HG03571 (cell line): ENCODE measurements around the gene AMACR.

ENCODE experiments used
- ATAC-seq: cut with Tn5 transposase; IDR thresholded peaks from one replicate; pipeline ENCODE4 v1.9.1; 2021; ENCODE audit not compliant: unreplicated experiment

Gene AMACR

DNA sequence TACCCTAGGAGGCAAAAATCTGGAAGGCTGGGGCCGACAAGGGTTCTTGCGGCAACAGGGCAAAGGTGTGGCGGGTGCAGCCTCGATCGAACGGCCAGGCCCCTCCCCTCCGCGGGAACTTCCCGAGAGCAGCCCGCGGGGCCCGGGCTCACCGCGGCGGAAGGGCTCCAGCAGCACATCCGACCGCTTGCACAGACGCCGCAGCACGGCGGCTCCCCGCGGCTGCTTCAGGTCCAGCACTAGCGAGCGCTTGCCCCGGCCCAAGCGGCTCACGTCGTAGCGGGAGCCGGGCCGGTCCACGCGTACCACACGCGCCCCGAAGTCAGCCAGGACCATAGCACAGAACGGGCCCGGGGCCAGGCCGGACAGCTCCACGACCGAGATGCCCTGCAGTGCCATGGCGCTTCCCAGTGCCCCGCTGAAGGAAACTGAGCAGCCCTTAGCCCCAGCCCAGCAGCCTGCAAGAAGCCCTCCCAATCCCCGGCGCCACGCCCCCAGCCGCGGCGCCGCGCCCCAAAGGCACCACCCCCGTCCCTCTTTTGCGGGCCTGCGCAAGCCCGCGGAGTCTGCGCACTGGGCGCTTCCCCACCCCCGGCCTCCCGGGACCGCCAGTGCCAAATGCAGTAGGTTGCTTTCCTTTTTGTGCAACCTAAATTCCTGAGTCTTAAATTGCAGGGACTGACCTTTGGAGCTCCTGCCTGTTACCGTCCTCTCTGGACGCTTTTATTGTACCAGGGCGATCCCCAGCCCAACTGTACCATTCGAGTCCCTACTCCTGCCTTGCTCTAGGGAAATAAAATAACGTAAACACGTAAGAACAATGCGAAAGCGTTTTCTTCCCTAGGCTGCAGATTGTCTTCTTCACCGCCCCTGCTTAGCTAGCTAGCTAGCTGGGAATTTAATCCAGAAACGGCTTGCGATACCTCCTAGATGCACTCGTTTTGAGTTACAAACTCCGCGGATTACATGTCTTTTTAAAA is at the start of gene AMACR:
TSS of gene AMACR (minus strand) at position 430 of the 980 bp plus-strand sequence. CDS start at position 399, 31 bp downstream.
- ATAC-seq = peak; percentile 91

DNA sequence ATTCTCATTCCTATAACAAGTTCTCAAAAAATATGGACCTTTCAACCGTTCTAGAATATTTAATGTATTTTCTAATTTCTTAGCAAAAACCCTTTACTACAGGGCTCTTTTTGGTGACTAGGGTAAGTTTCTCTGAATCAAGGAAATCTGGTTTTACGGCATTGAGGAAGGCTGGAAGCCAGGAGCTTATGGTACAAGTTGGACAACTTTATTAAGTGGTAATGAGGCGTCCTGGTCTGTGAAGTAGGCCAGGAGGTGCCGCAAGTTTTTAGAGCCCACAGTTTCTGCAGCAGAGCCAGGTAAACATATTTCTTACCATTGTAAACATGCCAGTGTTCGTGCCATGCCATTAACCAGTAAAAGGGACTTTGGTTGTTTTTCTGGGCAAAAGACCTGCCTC is 49.7 kb upstream of the AMACR start:
- no peak for ATAC-seq

DNA sequence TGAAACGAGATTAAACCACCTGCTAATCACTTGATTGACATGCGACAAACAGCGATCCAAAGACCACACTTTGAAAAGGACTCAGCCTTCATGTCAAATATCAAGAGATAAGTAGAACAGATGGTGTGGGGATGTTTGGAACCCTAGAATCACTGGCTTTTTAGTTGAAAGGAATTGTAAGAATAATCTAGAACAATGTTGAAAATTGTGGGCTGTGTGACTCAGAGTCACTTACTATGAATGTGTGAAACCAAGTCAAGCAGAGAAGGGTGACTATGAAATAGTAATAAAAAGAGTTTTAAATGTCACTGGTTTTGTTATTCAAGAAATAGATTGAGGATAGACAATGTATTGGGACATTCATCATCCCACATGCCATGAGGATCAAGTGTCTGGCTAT is 49.3 kb upstream of the AMACR start:
- no peak for ATAC-seq

DNA sequence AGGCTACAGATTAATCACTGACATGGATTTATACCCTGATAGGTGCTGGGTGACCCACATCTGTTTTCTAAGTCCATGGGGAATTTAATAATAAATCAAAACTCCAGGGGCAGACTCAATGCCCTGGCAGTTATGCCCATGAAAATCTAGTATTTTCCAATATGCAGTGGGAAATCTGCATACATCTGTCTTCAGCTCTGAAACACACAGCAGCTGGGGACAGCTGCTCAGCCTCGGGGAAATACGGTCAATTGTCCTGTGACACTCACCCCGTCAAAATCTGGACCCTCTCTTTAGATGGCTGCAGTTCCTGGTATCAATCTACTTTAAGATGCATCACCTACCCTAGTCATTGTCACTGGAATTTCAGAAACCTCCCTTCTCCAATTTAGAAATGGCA is 47.8 kb upstream of the AMACR start:
- no peak for ATAC-seq

DNA sequence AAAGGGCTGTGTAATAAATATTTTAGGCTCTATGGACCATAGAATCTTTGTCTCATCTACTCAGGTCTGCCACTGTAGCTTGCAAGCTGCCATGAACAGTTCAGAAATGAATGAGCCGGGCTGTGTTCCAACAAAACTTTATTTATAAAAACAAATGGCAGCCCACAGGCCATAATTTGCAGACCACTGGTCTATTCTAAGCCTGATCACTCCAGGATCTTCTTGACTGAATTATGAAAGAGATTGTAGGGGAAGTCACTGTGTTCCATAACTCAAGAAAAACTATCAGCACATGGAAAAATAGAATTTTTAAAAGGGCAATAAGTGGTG is 46.5 kb upstream of the AMACR start:
- ATAC-seq = no peak

DNA sequence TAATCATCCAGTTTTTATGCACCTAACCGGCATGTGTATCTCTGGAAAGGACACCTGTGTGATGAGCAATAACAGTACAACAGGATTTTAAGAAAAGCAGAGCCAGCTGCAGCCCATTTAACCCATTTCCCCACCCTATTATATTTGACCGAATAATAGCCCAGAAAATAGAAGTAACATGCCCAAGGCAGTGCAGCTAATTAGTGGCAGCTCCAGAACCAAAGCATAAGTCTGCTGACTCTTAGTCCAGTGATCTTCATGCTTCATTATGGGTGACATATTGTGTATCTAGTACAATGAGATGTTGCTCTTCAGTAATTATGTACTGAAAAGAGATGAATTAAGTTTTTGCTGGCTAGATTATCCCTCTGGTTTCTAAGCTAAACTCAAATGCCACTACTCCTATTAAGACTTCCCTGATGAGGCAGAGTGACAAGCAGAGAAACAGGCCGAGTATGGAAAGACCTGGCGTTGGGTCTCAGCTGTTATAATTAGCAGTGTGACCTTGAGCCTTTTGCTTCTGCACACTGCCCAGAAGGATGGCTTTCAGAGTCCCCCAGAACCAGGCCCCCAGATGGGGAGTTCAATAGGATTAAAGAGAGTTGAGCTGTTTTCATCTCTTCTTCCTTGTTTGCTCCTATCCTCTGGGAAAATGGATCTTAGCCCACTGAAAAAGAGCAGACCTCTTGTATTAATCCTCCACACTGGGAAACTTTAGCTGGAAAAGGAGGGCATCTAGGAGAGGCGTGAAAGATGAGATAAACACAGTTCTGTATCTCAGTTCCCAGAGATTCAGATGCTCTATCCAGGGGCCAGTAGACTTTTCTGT is 45.9 kb upstream of the AMACR start:
- no peak for ATAC-seq

DNA sequence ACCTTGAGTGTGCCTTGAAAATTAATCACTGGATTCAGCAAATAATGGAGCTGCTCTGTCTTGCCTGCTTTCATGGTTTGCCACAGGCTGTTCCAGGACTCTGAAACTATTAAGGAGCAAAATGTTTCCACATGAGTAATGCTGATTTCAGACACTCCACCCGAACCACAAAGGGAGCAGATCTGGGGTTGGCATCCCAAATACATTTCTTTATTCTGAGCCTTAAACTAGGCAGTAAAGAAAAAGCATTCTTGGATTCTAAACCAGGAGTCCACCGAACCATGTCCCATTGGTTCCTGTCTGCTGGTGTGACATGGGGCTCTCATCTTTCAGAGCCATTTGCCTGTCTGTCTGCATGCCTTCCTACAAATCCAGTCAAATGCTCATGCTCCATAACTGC is 45.3 kb upstream of the AMACR start:
- no peak for ATAC-seq

DNA sequence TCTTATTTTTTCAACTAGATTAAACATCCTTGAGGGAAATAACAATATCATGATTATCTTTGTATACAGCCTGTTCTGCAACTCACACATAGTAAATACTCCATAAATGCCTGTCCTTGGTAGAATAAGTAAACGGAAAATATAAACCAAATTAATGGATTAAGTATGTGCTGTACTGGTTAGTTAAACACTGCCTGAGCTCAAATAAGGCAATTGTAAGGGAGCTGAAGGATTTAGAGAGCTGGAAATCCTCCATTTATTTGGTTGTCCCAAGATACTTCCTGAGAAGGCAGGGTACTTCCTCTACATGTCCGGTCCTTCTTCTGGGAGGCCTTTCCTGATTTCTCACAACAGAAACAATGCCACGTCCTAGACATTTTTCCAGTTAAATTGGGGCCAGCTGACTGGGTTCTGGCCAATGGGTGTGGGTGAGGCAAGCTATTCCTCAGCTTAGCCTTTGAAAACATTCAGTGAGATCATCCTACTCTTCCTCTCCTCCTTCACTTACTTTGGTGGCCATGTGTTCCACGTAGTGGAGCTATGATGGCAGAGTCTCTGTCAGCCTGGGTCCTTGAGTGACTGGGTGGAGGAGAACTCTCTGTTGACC is 43.6 kb upstream of the AMACR start:
- ATAC-seq = no peak

DNA sequence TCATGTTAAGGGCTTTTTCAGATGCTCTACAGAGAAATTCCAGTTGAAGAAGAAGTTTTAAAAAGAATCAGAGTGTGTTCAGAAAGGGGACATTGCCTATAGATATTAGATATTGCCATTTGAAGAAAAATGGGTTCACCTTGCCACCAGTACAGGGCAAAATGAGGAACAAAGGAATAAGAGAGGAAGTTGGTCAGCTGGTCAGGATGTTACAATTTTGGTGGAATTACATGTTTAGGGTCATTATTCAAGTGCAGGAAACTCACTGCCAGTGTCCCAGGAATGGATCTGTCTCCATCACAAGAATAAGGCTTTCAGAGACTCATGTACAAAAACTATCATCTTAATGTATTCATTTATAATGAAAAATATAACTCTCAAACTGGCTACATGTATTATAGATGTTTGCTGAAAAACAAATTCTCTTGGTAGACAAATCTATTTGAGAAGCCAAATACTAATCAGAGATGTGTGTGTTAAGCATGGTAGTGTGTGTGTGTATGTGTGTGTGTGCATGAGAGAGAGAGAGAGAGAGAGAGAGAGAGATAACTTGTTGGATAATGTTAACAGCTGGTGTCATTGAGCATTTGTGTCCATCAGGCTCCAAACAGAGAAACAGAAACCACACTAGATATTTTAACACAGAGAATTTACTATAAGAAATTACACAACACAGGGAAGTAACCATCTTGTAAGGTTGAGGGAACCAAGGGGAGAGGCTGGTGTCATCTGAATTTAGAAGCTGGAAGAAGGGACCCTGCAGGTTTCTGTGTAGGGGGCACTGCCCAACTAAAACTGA is 40.1 kb upstream of the AMACR start:
- ATAC-seq = no peak

DNA sequence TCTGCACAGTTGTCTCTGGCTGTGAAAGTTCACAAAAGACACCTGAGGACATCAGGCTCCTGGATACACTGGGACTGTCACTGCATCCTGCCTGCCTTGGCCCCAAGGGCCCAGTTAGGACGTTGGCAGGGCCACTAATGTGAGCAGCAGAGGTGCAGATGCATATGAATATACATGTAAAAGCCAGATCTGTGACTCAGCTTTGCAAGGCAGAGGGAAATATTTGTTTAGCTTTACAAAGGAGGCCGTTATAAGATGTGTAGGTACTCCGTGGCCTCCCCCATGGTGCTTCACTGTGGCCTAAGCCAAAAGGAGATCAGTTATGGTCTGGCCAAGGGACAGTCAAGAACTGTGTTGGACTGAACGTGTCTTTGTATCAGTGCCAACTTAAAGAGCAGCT is 39.3 kb upstream of the AMACR start:
- no peak for ATAC-seq

DNA sequence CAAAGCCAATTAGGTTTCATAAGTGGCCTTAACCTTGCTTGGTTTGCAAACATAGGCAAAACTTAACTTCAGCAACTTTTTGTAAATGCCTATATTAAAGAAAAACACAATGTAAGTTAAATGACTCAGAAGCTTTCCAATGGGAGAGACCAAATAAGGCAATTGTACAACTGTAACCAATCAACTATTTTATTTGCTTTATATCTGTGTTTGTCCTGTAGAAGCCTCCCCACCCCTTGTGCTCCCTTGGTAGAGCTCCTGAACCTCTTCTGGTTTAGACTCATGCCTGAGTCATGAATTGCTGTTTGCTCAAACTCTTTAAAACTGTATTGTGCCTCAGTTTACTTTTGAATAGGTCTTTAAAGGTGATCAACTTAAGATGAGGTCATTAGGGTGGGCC is 38.1 kb upstream of the AMACR start:
- no peak for ATAC-seq

DNA sequence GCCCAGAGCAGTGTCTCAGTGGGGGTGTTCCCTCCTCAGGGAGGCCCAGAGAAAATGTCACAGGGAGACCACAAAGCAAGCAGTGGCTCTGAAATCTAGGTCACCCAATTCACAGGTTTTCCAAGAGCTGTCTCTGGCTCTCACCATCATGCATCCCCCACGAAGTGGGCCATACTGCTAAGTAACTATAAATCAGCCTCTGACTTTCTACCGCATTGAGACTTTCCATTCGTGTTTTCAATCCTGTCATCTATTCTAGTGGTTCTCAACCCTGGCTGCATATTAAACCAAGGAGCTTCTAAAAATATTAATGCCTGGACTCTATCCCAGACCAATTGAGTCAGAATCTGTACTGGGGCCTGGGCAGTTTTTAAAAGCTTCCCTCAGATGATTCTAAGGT is 37.2 kb upstream of the AMACR start:
- no peak for ATAC-seq

DNA sequence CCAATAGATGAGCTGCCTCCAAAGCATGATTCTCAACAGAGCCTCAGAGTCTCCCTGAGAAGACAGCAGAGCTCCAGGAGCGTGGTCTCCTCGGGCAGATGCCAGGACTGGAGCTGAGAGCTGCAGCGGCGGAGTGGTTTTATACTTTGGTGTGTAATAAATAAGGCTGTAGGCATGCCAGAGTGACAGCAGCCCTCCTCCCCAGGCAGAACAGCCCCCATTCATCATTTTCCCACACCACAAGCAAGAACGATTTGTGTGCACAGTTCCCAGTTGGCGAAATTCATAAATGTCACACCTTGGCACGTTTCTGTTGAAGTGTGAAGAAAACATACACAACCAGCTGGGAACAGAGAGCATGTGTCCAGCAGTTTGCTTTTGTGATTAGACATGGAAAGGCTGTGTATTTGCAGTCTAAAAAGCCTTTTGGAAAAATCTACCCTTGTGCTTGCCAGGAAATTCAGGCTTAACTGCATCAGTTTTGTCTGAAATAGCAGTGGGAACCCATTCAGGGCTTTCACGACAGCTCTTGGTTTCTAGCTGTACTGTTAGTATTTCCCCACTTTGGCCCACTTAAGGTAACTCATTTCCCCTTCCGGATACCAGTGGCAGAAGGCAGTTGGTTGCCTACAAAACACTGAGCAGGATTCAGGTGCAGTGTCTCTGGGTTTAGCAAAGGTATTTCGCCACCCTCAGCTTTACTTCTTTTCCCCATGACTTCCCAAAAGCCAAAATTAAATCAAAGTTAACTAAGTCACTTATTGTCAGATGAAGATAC is 35.4 kb upstream of the AMACR start, which contains the start of gene C1QTNF3:
TSS of gene C1QTNF3 (minus strand) at position 115 of the 778 bp plus-strand sequence. CDS start at position 27, 88 bp downstream.
- ATAC-seq = no peak

DNA sequence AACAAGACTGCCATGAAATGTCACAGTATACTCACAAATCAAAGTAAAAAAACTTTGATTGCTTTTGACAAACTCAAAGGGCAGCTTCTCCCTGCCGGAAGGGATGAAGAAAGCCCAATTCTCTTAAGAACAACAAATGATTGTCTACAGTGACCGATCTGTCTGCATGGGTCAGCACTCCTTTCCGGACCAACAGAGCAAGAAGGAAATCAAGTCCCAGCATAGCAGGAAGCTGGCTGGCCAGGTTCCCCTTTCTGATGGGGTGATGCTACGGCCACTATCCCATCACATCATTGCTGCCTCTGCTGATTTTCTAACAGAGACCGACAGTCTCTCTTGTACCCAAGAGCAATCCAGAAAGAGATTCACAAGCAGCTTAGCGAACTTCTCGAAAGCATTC is 34.5 kb upstream of the AMACR start:
- ATAC-seq = peak; percentile 63

DNA sequence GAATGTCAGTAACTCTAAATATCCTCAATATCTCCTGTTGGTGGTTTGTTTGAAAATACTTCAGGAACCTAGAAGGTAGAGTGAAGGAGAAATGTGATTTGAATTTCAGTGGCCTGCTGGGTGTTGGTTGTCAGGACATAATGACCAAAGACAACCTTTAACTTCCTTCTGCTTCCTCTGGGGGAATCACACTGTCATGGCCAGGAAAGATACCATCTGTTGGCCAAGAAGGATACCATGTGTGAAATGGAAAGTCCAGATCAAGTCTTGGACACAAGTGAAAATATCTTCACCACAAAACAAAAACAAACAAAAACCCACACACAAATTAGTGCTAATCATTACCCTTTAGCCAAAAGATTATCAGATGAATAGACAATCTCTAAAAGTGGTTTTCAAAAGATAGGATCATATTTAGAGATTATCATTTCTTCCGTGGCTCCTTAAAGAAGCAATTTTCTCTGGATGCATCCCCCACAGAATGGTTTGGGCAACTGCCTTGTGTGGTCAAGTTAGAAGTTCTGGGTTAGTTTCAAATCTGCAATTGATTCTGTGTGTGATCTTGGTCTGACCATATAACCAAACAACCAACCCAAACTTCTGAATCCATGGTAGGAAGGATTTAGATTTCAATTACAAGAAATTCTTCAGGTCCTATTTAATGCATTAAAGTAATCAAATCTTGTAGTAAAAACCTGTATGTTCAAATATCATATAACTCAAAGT is 33.6 kb upstream of the AMACR start:
- ATAC-seq = no peak

DNA sequence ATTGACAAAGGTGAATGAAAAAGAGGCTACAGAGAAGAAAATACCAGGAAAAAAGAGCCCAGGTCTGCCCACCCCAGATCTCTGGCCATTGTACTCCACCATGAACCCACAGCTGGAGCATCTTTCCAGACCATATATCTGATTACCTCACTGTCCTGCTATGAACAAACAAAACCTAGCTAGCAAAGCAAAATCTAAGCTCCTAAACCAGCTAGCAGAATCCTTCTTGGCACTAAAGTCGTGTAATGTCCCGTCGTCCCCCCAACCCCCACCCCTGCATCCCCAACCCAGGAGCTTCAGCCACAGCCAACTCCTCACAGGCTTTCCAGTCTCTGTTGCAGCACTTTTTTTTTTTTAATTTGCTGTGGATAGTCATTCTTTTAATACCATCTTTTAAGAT is 32.6 kb upstream of the AMACR start:
- ATAC-seq = no peak

DNA sequence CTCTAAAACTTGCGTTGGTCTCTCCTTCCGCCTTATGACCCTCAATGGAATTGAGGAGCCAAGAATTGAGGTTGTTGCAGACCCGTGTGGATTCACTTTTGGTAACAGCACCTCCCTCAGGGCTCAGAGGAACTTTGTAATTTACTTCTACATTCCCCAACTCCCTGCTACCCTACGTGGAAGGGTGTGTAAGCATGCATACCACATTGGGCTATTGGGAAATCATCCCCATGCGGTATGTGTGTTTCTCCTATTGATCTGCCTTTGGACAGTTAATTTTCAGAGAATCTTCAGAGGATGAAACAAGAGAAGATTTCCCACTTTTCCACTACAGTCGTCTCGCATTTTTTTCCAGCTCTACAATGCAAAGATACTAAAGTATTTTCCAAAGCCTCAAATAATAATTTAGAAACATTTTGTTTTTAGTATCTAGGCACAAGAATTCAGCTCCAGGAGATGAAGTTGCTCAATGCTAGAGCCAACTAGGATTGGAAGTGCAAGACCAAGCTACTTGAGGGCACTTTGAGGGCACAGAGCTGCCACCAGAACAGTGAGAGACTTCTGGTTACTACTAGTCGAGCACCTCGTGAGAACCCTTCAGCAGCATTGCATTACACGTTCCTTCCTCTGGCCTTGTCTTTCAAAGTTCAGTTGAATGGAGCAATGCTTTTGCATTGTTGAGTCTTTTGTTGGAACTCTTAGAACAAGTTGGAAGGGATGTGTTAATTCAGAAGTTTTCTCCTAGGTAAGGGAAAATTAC is 31.7 kb upstream of the AMACR start:
- no peak for ATAC-seq

DNA sequence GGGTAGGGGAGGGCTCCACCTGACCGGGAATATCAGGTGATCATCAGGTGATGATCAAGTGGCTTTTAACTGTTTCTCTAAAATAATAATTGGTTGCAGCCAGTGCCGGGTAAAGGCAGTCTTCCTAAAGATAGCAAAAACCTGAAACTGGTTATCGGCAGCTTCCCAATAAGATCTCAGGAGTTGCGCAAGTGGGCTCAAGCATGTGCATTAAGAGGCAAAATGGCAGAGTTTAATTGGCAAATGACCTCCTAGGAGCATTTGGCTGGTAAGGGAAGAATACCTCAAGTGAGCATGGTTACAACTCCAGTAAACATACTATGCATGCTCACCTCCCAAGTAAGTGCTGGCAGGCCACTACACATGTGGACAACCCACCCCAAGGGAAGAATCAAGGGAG is 31.0 kb upstream of the AMACR start:
- ATAC-seq = no peak

DNA sequence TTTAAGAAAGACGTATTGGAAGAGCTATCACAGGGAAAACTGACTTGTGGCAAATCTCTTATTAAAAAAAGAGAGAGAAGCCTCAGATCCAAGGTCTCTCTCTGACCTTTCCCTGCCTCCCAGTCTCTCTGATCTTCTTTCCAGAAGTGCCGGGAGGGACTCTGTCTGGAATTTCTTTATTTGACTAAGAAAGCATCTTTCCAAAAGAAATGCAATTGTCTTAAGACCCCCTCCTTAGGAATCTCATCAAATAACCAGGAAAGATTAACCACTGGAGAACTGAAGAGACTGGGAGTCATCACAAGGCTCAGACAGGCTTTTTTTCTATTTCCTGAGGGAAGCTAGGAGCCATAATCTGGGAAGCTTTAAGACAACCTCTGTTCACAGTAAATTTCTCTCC is 30.5 kb upstream of the AMACR start:
- no peak for ATAC-seq
